Testis (tissue), 3 donors: Measurements from ENCODE around the gene PRF1. TPM values are rescaled to one million over a fixed set of nuclear protein-coding genes. Genes with fewer than 3 reads are reported as not detected.
A peak's percentile ranks its signal among the peaks of the same experiment; 100 is the strongest.

Experiments used
- DNase-seq: peaks from one replicate; pipeline ENCODE4 v3.0.0-alpha.2; 2019
- H3K27ac ChIP-seq, 2 donors: fragments of 200-600 bp; sonication (generic); one replicate each; pipeline ENCODE4 v1.5.1; 2019
- H3K27me3 ChIP-seq: fragments of 200-600 bp; sonication (generic); one replicate; pipeline ENCODE4 v1.5.1; 2019
- H3K36me3 ChIP-seq: fragments of 200-600 bp; sonication (generic); one replicate; pipeline ENCODE4 v1.5.1; 2017; ENCODE audit warnings: low read depth; ENCODE audit errors: missing control alignments
- H3K4me1 ChIP-seq: fragments of 200-600 bp; sonication (generic); one replicate; pipeline ENCODE4 v1.5.1; 2019
- H3K4me3 ChIP-seq, 2 donors: fragments of 200-600 bp; sonication (generic); one replicate each; pipeline ENCODE4 v1.5.1; 2017 to 2019
- H3K9me3 ChIP-seq: fragments of 200-600 bp; sonication (generic); one replicate; pipeline ENCODE4 v1.5.1; 2017
- CTCF ChIP-seq, 3 experiments: fragments of 450-650 bp in 2 of 3; fragments of 200-600 bp in 1 of 3; sonication (generic) in 1 of 3; IDR thresholded peaks; one replicate each; pipeline ENCODE4 v1.5.1; 2016 to 2019; ENCODE audit warnings: antibody characterized with exemption in 3 of 3, mild to moderate bottlenecking in 2 of 3, moderate library complexity in 1 of 3
- POLR2A ChIP-seq: fragments of 450-650 bp; IDR thresholded peaks from one replicate; pipeline ENCODE4 v1.6.1; 2017; ENCODE audit warnings: antibody characterized with exemption, mild to moderate bottlenecking, moderate library complexity
- WGBS, 2 donors: methylation state at CpG; one replicate each; pipeline ENCODE4 v1.1.5; 2018; 5-methylcytosine and 5-hydroxymethylcytosine counted together
- intact Hi-C: fragments of 100-400 bp; cut with DNase I; formaldehyde crosslinking; loops from one replicate; pipeline ENCODE4 v1.15.1; 2023; ENCODE audit warnings: low total_unique reads
- polyA plus RNA-seq: library from polyadenylated mRNA; stranded (reverse); fragments of 350-450 nt; fragmentation: Illumina TruSeq; extraction: RNeasy Lipid Tissue Mini Kit (QIAGEN cat#74804); gene quantifications from one replicate; pipeline ENCODE4 v1.2.3, GENCODE V29; 2014; ENCODE audit warnings: low read depth, low replicate concordance; ENCODE audit not compliant: insufficient read depth
- total RNA-seq, 2 donors: library from RNA; depleted of rRNA; stranded (reverse); fragments of >200 nt; gene quantifications; one replicate each; pipeline ENCODE4 v1.2.3, GENCODE V29; 2016

The PRF1 gene
- total and polyA plus RNA-seq, 3 donors from 2014 or later = 0.55 to 2.2 (median 1.8) TPM

- Histone ChIP-seq H3K27me3 (no peaks in the 10 kb centered on the region), H3K36me3 (no peaks in the 10 kb centered on the region), H3K27ac (no peak overlapping the region), H3K9me3 (no peaks in the 10 kb centered on the region), H3K4me3 (no peak overlapping the region), H3K4me1 (no peaks in the 10 kb centered on the region)
- no peak for TF ChIP-seq POLR2A
- TF ChIP-seq CTCF (IDR thresholded peaks at IDR 0.05) = no peak
- DNase-seq = no peak
- intact Hi-C loops = no loop called here
- WGBS, 2 donors = 81 to 82% methylated on average over 16 of the region's 16 CpGs
These were observed 9.6 kb downstream of the PRF1 start for GRCh38 chr10:70592746-70593512.

GRCh38 chr10:70592186-70592735, 10.3 kb downstream of the PRF1 start:
- TF ChIP-seq POLR2A = no peak
- no peak for TF ChIP-seq CTCF (IDR thresholded peaks at IDR 0.05)
- intact Hi-C loops = no loop called here
- no peak for DNase-seq
- no peak overlapping the region for H3K4me3 ChIP-seq
- WGBS, 2 donors = 94 to 100% methylated on average over 2 of the region's 2 CpGs
- H3K9me3 ChIP-seq = no peaks in the 10 kb centered on the region
- no peaks in the 10 kb centered on the region for H3K27me3 ChIP-seq
- H3K27ac ChIP-seq = no peak overlapping the region
- H3K4me1 ChIP-seq = no peaks in the 10 kb centered on the region
- H3K36me3 ChIP-seq = no peaks in the 10 kb centered on the region

GRCh38 chr10:70590655-70591416, 11.7 kb downstream of the PRF1 start:
- TF ChIP-seq CTCF (IDR thresholded peaks at IDR 0.05) (no peak), POLR2A (no peak)
- Histone ChIP-seq H3K4me3 (no peak overlapping the region), H3K9me3 (no peaks in the 10 kb centered on the region), H3K27me3 (no peaks in the 10 kb centered on the region), H3K36me3 (no peaks in the 10 kb centered on the region), H3K27ac (no peak overlapping the region), H3K4me1 (no peaks in the 10 kb centered on the region)
- WGBS, 2 donors = 67 to 74% methylated on average over 5 of the region's 5 CpGs
- intact Hi-C loops = no loop called here
- DNase-seq = peak; percentile 11

- DNase-seq = peak; percentile 32
- Histone ChIP-seq H3K4me3 (no peak overlapping the region), H3K27ac (no peak overlapping the region), H3K4me1 (peaks cover under 1% of the 10 kb centered on the region), H3K9me3 (no peaks in the 10 kb centered on the region), H3K27me3 (no peaks in the 10 kb centered on the region), H3K36me3 (no peaks in the 10 kb centered on the region)
- intact Hi-C loops = no loop called here
- WGBS, 2 donors = 77 to 86% methylated on average over 5 of the region's 5 CpGs
- TF ChIP-seq POLR2A = no peak
These were observed 12.5 kb downstream of the PRF1 start for GRCh38 chr10:70589762-70590654.
